Karpas-422 (cell line): ENCODE measurements around the gene MBIP. TPM values are rescaled to one million over a fixed set of nuclear protein-coding genes. Genes with fewer than 3 reads are reported as not detected.

Source experiments
- DNase-seq: peaks from one replicate; pipeline ENCODE4 v3.0.0-alpha.2; 2015
- H2AFZ ChIP-seq: fragments of 200-600 bp; sonication (generic); 2 replicates; pipeline ENCODE4 v1.6.1; 2014; ENCODE audit warnings: antibody characterized with exemption, low read length, mixed read lengths
- H3K27ac ChIP-seq: fragments of 200-600 bp; sonication (generic); 2 replicates; pipeline ENCODE4 v1.5.1; 2014; ENCODE audit warnings: mild to moderate bottlenecking, low read length, moderate library complexity
- H3K27me3 ChIP-seq: fragments of 200-600 bp; sonication (generic); 2 replicates; pipeline ENCODE4 v1.6.1; 2014; ENCODE audit warnings: low read length, mixed read lengths
- H3K36me3 ChIP-seq: fragments of 200-600 bp; sonication (generic); 2 replicates; pipeline ENCODE4 v1.6.1; 2014; ENCODE audit warnings: low read length, mixed read lengths; ENCODE audit not compliant: insufficient read depth
- H3K4me1 ChIP-seq: fragments of 200-600 bp; sonication (generic); 2 replicates; pipeline ENCODE4 v1.6.1; 2014; ENCODE audit warnings: mild to moderate bottlenecking, low read length, mixed read lengths
- H3K4me2 ChIP-seq: fragments of 200-600 bp; sonication (generic); 2 replicates; pipeline ENCODE4 v1.6.1; 2014; ENCODE audit warnings: low read length, low read depth, mild to moderate bottlenecking; ENCODE audit not compliant: poor library complexity, severe bottlenecking
- H3K4me3 ChIP-seq: fragments of 200-600 bp; sonication (generic); 2 replicates; pipeline ENCODE4 v1.5.1; 2014; ENCODE audit warnings: mild to moderate bottlenecking, antibody characterized with exemption, low read length, mixed read lengths
- H3K79me2 ChIP-seq: fragments of 200-600 bp; sonication (generic); 2 replicates; pipeline ENCODE4 v1.6.1; 2014; ENCODE audit warnings: mild to moderate bottlenecking, low read length, mixed read lengths
- H3K9ac ChIP-seq: fragments of 200-600 bp; sonication (generic); 2 replicates; pipeline ENCODE4 v1.6.0; 2014; ENCODE audit warnings: low read length
- H3K9me2 ChIP-seq: fragments of 200-600 bp; sonication (generic), shearing (Covaris generic); replicated peaks from 2 replicates; pipeline ENCODE4 v1.6.0; 2014; ENCODE audit warnings: mild to moderate bottlenecking, low read length, moderate library complexity; ENCODE audit not compliant: insufficient read depth
- H3K9me3 ChIP-seq: fragments of 300-700, 200-600 bp; sonication (generic); 2 replicates; pipeline ENCODE4 v1.6.1; 2014; ENCODE audit warnings: low read length, mixed read lengths
- H4K20me1 ChIP-seq: fragments of 200-600 bp; sonication (generic); 2 replicates; pipeline ENCODE4 v1.6.1; 2014; ENCODE audit warnings: mild to moderate bottlenecking, antibody characterized with exemption, low read length, low read depth; ENCODE audit not compliant: insufficient read depth
- total RNA-seq: library from RNA; depleted of rRNA; stranded (reverse); fragments of >200 nt; shearing (Covaris generic); gene quantifications from 2 replicates; pipeline ENCODE4 v1.2.3, GENCODE V29; 2014; ENCODE audit warnings: low replicate concordance

MBIP gene
- total RNA-seq, 1 experiment from 2014 or later = 49.7 TPM

DNA sequence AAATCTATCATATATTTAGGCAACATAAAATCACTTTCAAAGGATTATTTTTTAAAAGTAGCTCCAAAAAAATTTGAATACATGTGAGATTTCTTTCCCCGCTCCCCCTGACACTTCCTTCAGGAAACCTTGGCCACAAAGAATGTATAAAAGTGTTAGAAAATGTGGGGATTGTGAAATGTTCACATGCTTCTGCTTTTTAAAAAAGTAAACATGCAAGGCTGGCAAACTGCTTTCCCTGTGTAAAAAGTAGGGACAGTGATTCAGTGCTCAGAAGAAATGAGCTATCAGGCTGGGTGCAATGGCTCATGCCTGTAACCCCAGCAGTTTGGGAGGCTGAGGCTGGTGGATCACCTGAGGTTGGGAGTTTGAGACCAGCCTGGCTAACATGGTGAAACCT lies 26.6 kb downstream of the MBIP start:
- no peaks in the 10 kb centered on the region for H3K9me3 ChIP-seq
- H3K4me2 ChIP-seq = no peak overlapping the region
- H3K9me2 ChIP-seq = no peaks in the 10 kb centered on the region
- H3K4me1 ChIP-seq = no peaks in the 10 kb centered on the region
- H3K9ac ChIP-seq = no peak overlapping the region
- H3K79me2 ChIP-seq = no peaks in the 10 kb centered on the region
- H3K4me3 ChIP-seq = no peak overlapping the region
- H3K27ac ChIP-seq = no peak overlapping the region
- DNase-seq = no peak
- H3K27me3 ChIP-seq = no peaks in the 10 kb centered on the region
- no peaks in the 10 kb centered on the region for H4K20me1 ChIP-seq
- no peak overlapping the region for H2AFZ ChIP-seq
- peaks cover 33% of the 10 kb centered on the region for H3K36me3 ChIP-seq

GRCh38 chr14:36289954-36290353 lies 30.5 kb downstream of the MBIP start:
- no peak overlapping the region for H3K4me2 ChIP-seq
- no peaks in the 10 kb centered on the region for H3K4me1 ChIP-seq
- H2AFZ ChIP-seq = 0 out of 2 replicates have a peak overlapping the region, but pooled peaks have one; percentile 4
- H3K27ac ChIP-seq = no peak overlapping the region
- peak; percentile 55 for DNase-seq
- H3K4me3 ChIP-seq = no peak overlapping the region
- no peak overlapping the region for H3K9ac ChIP-seq
- no peaks in the 10 kb centered on the region for H3K79me2 ChIP-seq
- peaks cover 7% of the 10 kb centered on the region; the same call in 1 of the 2 replicates for H3K36me3 ChIP-seq
- H3K9me3 ChIP-seq = no peaks in the 10 kb centered on the region
- H4K20me1 ChIP-seq = no peaks in the 10 kb centered on the region
- H3K27me3 ChIP-seq = no peaks in the 10 kb centered on the region
- H3K9me2 ChIP-seq = no peaks in the 10 kb centered on the region

DNA sequence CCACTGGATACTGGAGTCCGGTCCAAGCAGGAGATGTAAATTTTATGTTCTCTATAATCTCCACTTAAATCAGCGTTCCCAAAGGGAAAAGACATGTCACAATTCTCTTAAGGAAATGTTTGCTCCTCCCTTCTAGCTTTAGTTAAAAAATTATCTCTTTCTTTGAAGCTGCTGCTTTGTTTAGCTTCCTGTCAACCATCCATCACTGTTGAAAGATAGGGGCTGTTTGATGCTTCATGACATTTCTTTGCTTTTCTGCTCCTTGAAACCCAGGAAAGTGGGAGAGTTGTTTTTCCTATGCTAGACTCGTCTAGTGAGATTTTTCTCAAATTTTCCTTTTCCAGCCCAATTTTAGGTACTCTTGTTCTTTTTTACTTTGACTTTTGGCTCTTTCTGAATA lies 31.9 kb downstream of the MBIP start:
- no peak overlapping the region for H3K4me3 ChIP-seq
- no peaks in the 10 kb centered on the region for H3K9me2 ChIP-seq
- no peaks in the 10 kb centered on the region for H3K27me3 ChIP-seq
- H3K9ac ChIP-seq = no peak overlapping the region
- H3K79me2 ChIP-seq = no peaks in the 10 kb centered on the region
- no peak overlapping the region for H3K4me2 ChIP-seq
- H3K36me3 ChIP-seq = no peaks in the 10 kb centered on the region
- no peaks in the 10 kb centered on the region for H4K20me1 ChIP-seq
- H2AFZ ChIP-seq = no peak overlapping the region
- DNase-seq = no peak
- H3K9me3 ChIP-seq = no peaks in the 10 kb centered on the region
- no peak overlapping the region for H3K27ac ChIP-seq
- no peaks in the 10 kb centered on the region for H3K4me1 ChIP-seq

DNA sequence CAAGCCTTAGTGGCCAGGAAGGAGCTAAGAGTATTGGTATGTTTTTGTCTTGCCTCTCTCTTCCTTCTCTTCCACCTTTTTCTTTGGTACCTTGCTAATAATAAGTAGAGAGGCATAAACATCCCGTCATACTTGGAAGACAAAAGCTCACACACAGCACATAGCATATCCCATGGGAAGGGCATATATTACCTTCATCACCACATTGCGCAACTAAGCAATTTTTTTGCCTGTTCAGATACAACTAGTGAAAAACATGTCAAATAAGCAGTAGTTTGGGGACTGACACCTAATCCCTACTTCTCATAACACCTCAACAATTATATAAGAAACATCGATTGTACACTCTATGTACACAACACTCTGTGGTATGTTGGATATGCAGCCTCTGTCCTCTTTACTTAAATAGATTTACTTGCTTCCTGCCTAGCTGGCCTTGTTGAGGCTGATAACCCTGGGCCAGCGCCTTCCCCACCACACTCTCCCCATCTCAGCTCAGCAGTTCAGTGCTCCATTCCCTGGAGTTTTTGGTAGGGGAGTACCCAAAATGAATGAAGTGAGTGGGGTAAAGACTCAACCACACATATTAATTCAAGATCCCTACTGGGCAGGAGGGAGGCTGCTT lies 35.4 kb downstream of the MBIP start:
- Histone ChIP-seq H3K9me2 (no peaks in the 10 kb centered on the region), H3K9me3 (no peaks in the 10 kb centered on the region), H3K4me2 (no peak overlapping the region), H2AFZ (no peak overlapping the region), H3K27ac (no peak overlapping the region), H3K27me3 (no peaks in the 10 kb centered on the region), H3K9ac (no peak overlapping the region), H3K4me3 (no peak overlapping the region), H3K36me3 (no peaks in the 10 kb centered on the region), H3K79me2 (no peaks in the 10 kb centered on the region), H3K4me1 (no peaks in the 10 kb centered on the region), H4K20me1 (no peaks in the 10 kb centered on the region)
- no peak for DNase-seq

DNA sequence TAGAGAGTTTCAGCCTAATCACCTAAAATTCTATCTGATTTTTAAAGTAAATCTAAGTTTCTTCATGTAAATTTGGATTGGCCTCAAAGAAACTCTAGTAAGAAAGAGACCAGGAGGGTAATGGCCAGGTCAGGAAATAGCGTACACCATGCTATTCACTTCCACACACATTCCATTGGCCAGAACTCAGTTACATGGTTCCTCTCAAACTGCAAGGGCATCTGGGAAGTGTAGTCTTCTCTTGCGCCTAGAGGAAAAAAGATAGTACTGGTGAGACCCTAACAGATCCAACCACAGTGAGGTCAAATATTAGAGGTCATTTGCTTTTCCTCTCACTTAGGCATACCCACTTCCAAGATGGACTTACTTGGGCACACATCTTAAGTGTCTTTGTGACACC lies 39.1 kb downstream of the MBIP start:
- Histone ChIP-seq H3K27me3 (no peaks in the 10 kb centered on the region), H2AFZ (no peak overlapping the region), H3K9me3 (no peaks in the 10 kb centered on the region), H3K36me3 (no peaks in the 10 kb centered on the region), H3K4me1 (no peaks in the 10 kb centered on the region), H3K27ac (no peak overlapping the region), H3K79me2 (no peaks in the 10 kb centered on the region), H4K20me1 (no peaks in the 10 kb centered on the region), H3K9ac (no peak overlapping the region), H3K9me2 (no peaks in the 10 kb centered on the region), H3K4me3 (no peak overlapping the region), H3K4me2 (no peak overlapping the region)
- no peak for DNase-seq

DNA sequence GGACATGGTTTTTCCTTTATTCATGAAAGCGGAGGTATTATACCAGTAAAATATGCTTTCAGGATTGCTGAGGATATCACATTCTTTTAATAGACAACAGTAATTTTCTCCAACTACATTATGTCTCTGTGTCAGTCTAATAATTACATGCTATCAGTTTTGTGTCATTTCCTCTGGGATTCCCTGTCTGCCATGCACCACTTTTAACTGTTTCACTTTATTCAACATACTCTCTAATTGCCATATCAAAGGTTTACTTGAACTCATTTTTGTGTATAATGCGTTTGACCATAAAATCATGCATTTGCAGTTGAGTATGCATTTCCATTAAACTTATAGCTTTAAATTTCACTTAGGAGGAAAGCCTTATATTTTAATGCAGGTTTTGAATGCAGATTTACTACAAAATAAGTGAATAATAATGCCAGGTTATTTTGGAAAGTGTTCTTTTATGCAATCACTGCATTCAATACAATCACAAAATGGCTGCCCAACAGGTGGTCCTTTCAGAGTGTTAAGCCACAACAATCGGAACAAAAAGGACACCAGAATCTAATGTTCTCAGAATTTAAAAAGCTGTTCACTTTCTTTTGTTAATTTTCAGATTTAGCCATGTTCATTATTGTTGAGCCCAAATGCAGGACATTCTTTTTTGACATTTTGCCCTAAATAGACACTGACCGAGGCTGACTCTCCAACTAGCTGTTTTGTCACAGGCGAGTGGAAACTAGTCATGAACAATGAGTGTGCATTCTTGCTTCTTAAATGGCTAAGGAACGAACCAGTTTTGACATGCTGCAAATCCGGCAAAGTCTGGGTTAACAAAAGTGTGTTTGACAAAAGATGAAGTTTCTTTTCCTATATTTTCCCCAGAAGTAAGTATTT lies 40.9 kb downstream of the MBIP start:
- Histone ChIP-seq H3K27me3 (no peaks in the 10 kb centered on the region), H3K27ac (no peak overlapping the region), H2AFZ (no peak overlapping the region), H3K9ac (no peak overlapping the region), H3K4me2 (no peak overlapping the region), H3K4me1 (no peaks in the 10 kb centered on the region), H3K36me3 (no peaks in the 10 kb centered on the region), H3K79me2 (no peaks in the 10 kb centered on the region), H3K9me3 (no peaks in the 10 kb centered on the region), H3K4me3 (no peak overlapping the region), H3K9me2 (no peaks in the 10 kb centered on the region), H4K20me1 (no peaks in the 10 kb centered on the region)
- DNase-seq = no peak

- no peaks in the 10 kb centered on the region for H3K79me2 ChIP-seq
- H3K4me1 ChIP-seq = no peaks in the 10 kb centered on the region
- no peak overlapping the region for H2AFZ ChIP-seq
- no peaks in the 10 kb centered on the region for H3K36me3 ChIP-seq
- H3K27ac ChIP-seq = no peak overlapping the region
- no peaks in the 10 kb centered on the region for H4K20me1 ChIP-seq
- no peak overlapping the region for H3K9ac ChIP-seq
- no peaks in the 10 kb centered on the region for H3K27me3 ChIP-seq
- no peak overlapping the region for H3K4me3 ChIP-seq
- DNase-seq = no peak
- no peaks in the 10 kb centered on the region for H3K9me2 ChIP-seq
- H3K4me2 ChIP-seq = no peak overlapping the region
- H3K9me3 ChIP-seq = no peaks in the 10 kb centered on the region
Measured at GRCh38 chr14:36275741-36276140, 44.7 kb downstream of the MBIP start.
